Heart left ventricle (tissue), 13 donors: ENCODE measurements around the gene TFDP1.

Source experiments
- POLR2A ChIP-seq, 2 donors: fragments of 450-650 bp; IDR thresholded peaks; one replicate each; pipeline ENCODE4 v1.6.1; 2017; ENCODE audit warnings: antibody characterized with exemption in 2 of 2, mild to moderate bottlenecking in 2 of 2, moderate library complexity in 2 of 2
- TF ChIP-seq, protein P1 (sequence below), 12 donors: fragments of 200-600 bp; sonication (generic) in 4 of 12; IDR thresholded peaks; one replicate each; pipeline versions ENCODE4 v1.5.0 to v1.8.0; 2018 to 2022; ENCODE audit warnings: antibody characterized with exemption in 12 of 12, mild to moderate bottlenecking in 5 of 12
- donor health status: ischemic (EF 13 %, LVEDD 7.1; RV severe dilation, severe dysfunction).
- donor health status: DM: no; HTN: yes; CAD: no.
- donor health status: DM: no; HTN: no; CAD: no.
- donor health status: ischemic (EF 25% LVEDD 6.9; RV normal size, moderate dysfunction).
- donor health status: ischemic (EF 25% LVEDD 5.7; RV mildly dilated, moderate dysfunction).
- donor health status: ischemic (EF 35%, LVEDD 5.7; RV mildly dilated, moderate dysfunction).
- donor health status: nonischemic (EF 11% LVEDD 7.7; RV severe dilation, severe dysfunction).
- donor health status: DM: yes; HTN: yes; CAD: no.
- donor health status: PGD.
- donor health status: ischemic (EF 29% LVEDD 5.4; RV normal size, mild dysfunction).
- donor health status: nonischemic (EF 23%, LVEDD 6.1; RV moderate dilation, normal function).

DNA sequence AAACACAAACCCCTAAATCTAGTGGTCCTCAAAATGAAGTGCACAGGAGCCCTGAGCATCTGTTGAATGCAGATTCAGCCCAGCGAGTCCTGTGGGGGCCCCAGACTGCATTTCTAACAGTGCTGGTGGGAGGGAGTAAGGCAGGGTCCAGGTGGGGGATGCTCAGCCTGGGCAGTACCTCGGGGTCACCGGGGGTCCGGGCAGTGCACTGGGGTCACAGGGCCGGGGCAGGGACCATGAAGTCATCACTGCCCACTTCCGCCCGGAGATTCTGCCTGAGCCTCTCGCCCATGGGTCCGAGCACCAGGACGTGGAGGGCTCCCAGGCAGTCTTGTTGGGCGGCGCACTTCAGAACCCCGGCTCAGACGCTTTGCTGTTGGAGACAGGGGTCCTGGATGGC lies 74.3 kb downstream of the TFDP1 start:
- no peak for TF ChIP-seq POLR2A (IDR thresholded peaks at IDR 0.05)
- TF ChIP-seq, protein P1, sequence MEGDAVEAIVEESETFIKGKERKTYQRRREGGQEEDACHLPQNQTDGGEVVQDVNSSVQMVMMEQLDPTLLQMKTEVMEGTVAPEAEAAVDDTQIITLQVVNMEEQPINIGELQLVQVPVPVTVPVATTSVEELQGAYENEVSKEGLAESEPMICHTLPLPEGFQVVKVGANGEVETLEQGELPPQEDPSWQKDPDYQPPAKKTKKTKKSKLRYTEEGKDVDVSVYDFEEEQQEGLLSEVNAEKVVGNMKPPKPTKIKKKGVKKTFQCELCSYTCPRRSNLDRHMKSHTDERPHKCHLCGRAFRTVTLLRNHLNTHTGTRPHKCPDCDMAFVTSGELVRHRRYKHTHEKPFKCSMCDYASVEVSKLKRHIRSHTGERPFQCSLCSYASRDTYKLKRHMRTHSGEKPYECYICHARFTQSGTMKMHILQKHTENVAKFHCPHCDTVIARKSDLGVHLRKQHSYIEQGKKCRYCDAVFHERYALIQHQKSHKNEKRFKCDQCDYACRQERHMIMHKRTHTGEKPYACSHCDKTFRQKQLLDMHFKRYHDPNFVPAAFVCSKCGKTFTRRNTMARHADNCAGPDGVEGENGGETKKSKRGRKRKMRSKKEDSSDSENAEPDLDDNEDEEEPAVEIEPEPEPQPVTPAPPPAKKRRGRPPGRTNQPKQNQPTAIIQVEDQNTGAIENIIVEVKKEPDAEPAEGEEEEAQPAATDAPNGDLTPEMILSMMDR (IDR thresholded peaks at IDR 0.05) = no peak
